Ascending aorta (tissue), 2 donors: ENCODE results near the gene TRAPPC2B. TPM values are rescaled to one million over a fixed set of nuclear protein-coding genes. Genes with fewer than 3 reads are reported as not detected.

Source experiments
- DNase-seq, 2 donors: peaks; one replicate each; pipeline ENCODE4 v3.0.0-alpha.2; 2019; ENCODE audit warnings: low spot score in 2 of 2
- H3K27ac ChIP-seq, 2 donors: fragments of 200-600 bp; sonication (generic); one replicate each; pipeline ENCODE4 v1.5.1; 2016 to 2017; ENCODE audit warnings: mild to moderate bottlenecking in 1 of 2
- H3K27me3 ChIP-seq: fragments of 200-600 bp; sonication (generic); one replicate; pipeline ENCODE4 v1.5.1; 2017
- H3K36me3 ChIP-seq, 2 donors: fragments of 200-600 bp; sonication (generic); one replicate each; pipeline ENCODE4 v1.5.1; 2016
- H3K4me1 ChIP-seq, 2 donors: fragments of 200-600 bp; sonication (generic); one replicate each; pipeline ENCODE4 v1.5.1; 2016 to 2017; ENCODE audit warnings: mild to moderate bottlenecking in 1 of 2
- H3K4me3 ChIP-seq, 2 donors: fragments of 200-600 bp; sonication (generic); one replicate each; pipeline ENCODE4 v1.5.1; 2016 to 2017; ENCODE audit warnings: mild to moderate bottlenecking in 1 of 2
- H3K9me3 ChIP-seq, 2 donors: fragments of 200-600 bp; sonication (generic); one replicate each; pipeline ENCODE4 v1.5.1; 2016
- intact Hi-C: fragments of 100-400 bp; cut with DNase I; formaldehyde crosslinking; loops from one replicate; pipeline ENCODE4 v1.15.1; 2023
- total RNA-seq: library from RNA; depleted of rRNA; stranded (reverse); fragments of >200 nt; gene quantifications from one replicate; pipeline ENCODE4 v1.1.0, GENCODE V29; 2016
- TF ChIP-seq, protein P1 (sequence below), 3 experiments: fragments of 200-600 bp in 2 of 3; fragments of 450-650 bp in 1 of 3; sonication (generic) in 2 of 3; IDR thresholded peaks; one replicate each; pipeline ENCODE4 v1.5.1; 2016 to 2019; ENCODE audit warnings: antibody characterized with exemption in 3 of 3, mild to moderate bottlenecking in 1 of 3, moderate library complexity in 1 of 3

Gene TRAPPC2B
- total RNA-seq: 1.8 TPM

DNA sequence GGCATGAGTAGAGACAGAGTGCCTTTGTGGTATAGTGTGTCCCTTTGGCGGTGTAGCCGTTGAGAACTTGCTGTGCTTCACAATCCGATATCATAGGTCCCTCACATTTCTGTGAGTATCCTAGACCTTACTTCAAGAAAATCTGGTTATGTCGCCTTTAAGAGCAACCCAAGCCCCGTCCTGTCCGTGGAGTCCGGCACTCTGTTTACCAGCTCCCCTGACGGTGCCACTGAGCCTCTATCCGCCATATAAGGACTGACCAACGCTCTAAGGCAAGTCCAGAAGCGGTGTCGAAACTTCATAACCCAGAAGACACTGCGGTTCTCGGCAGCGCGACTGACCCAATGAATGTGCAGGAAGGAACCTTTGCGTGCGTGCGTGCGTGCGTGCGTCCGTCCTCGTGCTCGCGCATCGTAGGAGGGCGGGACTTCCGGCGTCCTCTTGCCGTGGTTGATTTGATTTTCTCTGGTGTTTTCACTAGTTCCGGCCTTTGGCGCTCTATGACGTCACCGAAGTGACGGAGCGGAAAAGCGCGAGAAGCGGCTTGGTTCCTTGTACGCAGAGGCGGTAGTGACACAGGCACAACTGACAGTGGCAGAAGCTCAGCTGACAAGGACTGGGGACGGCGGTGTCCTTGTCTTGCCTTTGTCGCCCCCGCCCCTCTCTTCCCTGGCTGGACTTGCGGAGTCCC is at the start of gene TRAPPC2B, which contains the start of gene ZNF547:
Gene TRAPPC2B, plus strand, starts transcription at position 555 of the 691 bp plus-strand sequence. CDS start 1,283 bp downstream, outside the sequence.
Gene ZNF547, plus strand, starts transcription at position 555 of the 691 bp plus-strand sequence. CDS start 5,005 bp downstream, outside the sequence.
- TF ChIP-seq, protein P1, sequence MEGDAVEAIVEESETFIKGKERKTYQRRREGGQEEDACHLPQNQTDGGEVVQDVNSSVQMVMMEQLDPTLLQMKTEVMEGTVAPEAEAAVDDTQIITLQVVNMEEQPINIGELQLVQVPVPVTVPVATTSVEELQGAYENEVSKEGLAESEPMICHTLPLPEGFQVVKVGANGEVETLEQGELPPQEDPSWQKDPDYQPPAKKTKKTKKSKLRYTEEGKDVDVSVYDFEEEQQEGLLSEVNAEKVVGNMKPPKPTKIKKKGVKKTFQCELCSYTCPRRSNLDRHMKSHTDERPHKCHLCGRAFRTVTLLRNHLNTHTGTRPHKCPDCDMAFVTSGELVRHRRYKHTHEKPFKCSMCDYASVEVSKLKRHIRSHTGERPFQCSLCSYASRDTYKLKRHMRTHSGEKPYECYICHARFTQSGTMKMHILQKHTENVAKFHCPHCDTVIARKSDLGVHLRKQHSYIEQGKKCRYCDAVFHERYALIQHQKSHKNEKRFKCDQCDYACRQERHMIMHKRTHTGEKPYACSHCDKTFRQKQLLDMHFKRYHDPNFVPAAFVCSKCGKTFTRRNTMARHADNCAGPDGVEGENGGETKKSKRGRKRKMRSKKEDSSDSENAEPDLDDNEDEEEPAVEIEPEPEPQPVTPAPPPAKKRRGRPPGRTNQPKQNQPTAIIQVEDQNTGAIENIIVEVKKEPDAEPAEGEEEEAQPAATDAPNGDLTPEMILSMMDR (IDR thresholded peaks at IDR 0.05): no peak
- peak within 1 kb of the TSS; percentile 79 to 87 for H3K4me3 ChIP-seq
- H3K9me3 ChIP-seq: peaks cover 35 to 73% of the 10 kb centered on the region in 2 donors

DNA sequence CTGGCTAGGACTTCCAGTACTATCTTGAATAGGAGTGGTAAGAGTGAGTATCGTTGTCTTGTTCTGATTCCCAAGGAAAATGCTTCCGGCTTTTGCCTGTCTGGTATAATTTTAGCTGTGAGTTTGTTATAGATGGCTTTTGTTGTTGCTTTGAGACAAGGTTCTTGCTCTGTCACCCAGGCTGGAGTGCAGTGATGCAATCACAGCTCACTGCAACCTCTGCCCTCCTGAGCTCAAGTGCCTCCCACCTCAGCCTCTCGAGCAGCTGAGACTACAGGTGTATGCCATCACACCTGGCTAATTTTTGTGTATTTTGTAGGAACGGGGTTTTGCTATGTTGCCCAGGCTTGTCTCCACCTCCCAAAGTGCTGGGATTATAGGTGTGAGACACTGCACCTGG is 49.2 kb upstream of the TRAPPC2B start:
- H3K27ac ChIP-seq: no peak overlapping the region
- H3K27me3 ChIP-seq: no peaks in the 10 kb centered on the region
- TF ChIP-seq, protein P1 (IDR thresholded peaks at IDR 0.05): no peak
- intact Hi-C loops: no loop called here
- peaks cover 0 to 31% of the 10 kb centered on the region in 2 donors for H3K9me3 ChIP-seq
- H3K4me1 ChIP-seq: no peaks in the 10 kb centered on the region
- H3K4me3 ChIP-seq: no peak overlapping the region
- no peak for DNase-seq
- no peaks in the 10 kb centered on the region for H3K36me3 ChIP-seq

More for the DNA sequence above, at the start of gene TRAPPC2B, which contains the start of gene ZNF547:
- Histone ChIP-seq H3K27ac (peak within 1 kb of the TSS; percentile 95), H3K36me3 (peaks cover 10 to 22% of the 10 kb centered on the region in 2 donors), H3K4me1 (no peaks in the 10 kb centered on the region), H3K27me3 (no peaks in the 10 kb centered on the region)
- intact Hi-C loops: loop anchor here (1.0 to 2.0 kb wide), 7 partner anchors 26 to 164 kb away; partner anchors contain the start of genes ZNF17, ZNF460, ZNF543 and ZNF548
- DNase-seq: peak; percentile 99 to 100

DNA sequence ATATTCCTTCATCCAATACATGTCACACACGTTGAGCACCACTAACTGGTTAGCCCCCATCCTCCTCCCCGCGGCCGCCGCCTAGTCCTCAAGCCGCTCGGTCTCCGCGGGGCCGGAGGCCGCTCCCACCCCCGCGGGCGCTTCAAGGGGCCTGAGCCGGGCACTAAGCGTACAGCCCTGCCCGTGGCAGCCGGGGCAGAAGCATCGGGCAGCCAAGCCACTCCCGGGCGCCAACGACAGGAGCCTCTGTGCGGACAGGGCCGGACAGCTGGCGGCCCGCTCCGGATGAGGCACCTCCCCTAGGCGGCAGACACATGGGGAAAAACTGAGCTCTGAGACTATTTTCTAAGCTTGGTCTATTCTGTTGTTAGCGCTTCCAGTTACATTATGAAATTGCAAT is 45.8 kb upstream of the TRAPPC2B start:
- no peak overlapping the region for H3K4me3 ChIP-seq
- peaks cover 0 to under 1% of the 10 kb centered on the region in 2 donors for H3K36me3 ChIP-seq

DNA sequence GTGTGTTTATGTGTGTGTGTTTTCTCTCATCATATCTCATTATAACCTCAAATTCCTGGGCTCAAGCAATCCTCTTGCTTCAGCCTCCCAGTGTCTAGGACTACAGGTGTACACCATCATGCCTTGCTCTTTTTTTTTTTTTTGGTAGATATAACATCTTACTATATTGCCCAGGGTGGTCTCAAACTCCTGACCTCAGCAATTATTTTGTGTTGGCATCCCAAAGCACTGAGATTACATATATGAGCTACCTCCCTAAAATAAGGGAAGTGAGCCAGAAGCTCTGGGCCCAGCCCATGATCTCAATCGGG is 43.5 kb upstream of the TRAPPC2B start:
- Histone ChIP-seq H3K36me3 (peaks cover 16 to 20% of the 10 kb centered on the region in 2 donors), H3K27me3 (no peaks in the 10 kb centered on the region), H3K4me1 (peaks cover 0 to 6% of the 10 kb centered on the region in 2 donors), H3K27ac (peak overlapping the region; percentile 82 to 87), H3K9me3 (peaks cover 20 to 33% of the 10 kb centered on the region in 2 donors), H3K4me3 (peak overlapping the region; percentile 65 to 69)
- TF ChIP-seq, protein P1 (IDR thresholded peaks at IDR 0.05): no peak
- intact Hi-C loops: loop anchor here (1.0 to 2.0 kb wide), 2 partner anchors 39 to 43 kb away; partner anchors contain the start of genes TRAPPC2B, ZNF460 and ZNF547
- DNase-seq: no peak

More for the DNA sequence above, 45.8 kb upstream of the TRAPPC2B start:
- no peak for DNase-seq
- Histone ChIP-seq H3K9me3 (peaks cover under 1 to 24% of the 10 kb centered on the region in 2 donors), H3K27ac (no peak overlapping the region), H3K27me3 (no peaks in the 10 kb centered on the region), H3K4me1 (peaks cover 0 to 6% of the 10 kb centered on the region in 2 donors)
- TF ChIP-seq, protein P1 (IDR thresholded peaks at IDR 0.05): no peak
- intact Hi-C loops: no loop called here

DNA sequence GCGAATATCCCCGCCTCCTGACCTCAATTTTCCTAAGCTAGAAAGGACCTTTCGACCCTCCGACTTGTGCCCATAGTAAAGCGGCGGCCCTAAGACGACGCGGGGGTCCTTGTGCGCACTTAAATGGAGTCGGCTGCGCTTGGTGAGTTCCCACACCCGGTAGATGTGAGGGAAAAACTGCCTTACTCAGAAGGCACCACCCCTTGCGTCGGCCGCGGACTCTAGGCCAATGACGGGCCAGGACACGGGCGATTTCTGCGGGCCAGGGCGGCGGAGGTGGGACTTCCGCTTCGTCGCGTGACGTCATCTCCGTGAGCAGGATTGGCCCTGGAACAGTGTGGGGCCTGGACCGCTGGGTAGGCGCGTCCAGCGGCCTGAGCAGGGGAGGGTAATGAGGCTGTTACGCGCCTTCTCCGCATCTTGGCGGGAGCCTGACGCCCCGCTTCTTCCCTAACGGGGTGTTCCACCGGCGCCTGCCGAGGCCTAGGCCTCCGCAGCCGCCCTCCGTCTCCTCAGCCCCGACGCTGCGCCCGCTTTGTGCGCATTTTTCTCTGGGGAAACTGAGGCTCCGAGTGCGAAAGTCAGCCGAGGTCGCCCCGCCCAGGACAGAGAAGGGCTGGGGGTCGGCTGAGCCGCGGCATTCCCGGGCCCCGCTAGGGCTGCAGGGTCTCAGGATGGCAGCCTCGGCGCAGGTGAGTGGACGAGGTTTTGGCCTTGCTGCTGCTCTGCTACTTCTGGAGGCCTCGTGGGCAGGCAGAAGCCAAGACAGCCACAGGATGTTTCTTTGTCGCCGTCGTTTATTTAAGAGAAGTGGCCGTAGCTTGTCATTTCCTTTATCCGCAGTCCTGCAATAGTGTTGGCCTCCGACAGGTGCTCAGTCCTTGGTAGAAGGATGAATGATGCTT is 42.9 kb upstream of the TRAPPC2B start, which contains the start of gene ZNF543:
Gene ZNF543, plus strand, starts transcription at position 293 of the 905 bp plus-strand sequence. Its CDS starts 382 bp downstream, at position 675.
- TF ChIP-seq, protein P1 (IDR thresholded peaks at IDR 0.05): no peak
- DNase-seq: peak; percentile 82 to 95
- Histone ChIP-seq H3K9me3 (peaks cover 20 to 37% of the 10 kb centered on the region in 2 donors), H3K4me3 (peak within 1 kb of the TSS; percentile 65 to 69), H3K27ac (peak within 1 kb of the TSS; percentile 82 to 87), H3K27me3 (no peaks in the 10 kb centered on the region), H3K4me1 (peaks cover 0 to 6% of the 10 kb centered on the region in 2 donors), H3K36me3 (peaks cover 22 to 26% of the 10 kb centered on the region in 2 donors)
- intact Hi-C loops: loop anchor here (1.0 to 2.0 kb wide), 2 partner anchors 40 to 43 kb away; partner anchors contain the start of genes TRAPPC2B, ZNF460 and ZNF547
